HepG2 (cell line): ENCODE results near the gene ARHGEF39. TPM values are rescaled to one million over a fixed set of nuclear protein-coding genes. Genes with fewer than 3 reads are reported as not detected.

Experiments used
- ATF6 ChIP-seq: sonication (generic); formaldehyde crosslinking; conservative IDR thresholded peaks from 2 replicates; pipeline ENCODE4 v1.4.0; 2020; ENCODE audit warnings: missing genetic modification reagents
- HNF1A ChIP-seq, 2 experiments: sonication (generic) in 1 of 2; formaldehyde crosslinking in 1 of 2; IDR thresholded peaks; 2 replicates each; pipeline versions ENCODE4 v1.4.0 to v1.6.1; 2016 to 2020; ENCODE audit warnings: borderline replicate concordance in 1 of 2, low read depth in 1 of 2, mild to moderate bottlenecking in 1 of 2, missing genetic modification reagents in 1 of 2
- RFX5 ChIP-seq: IDR thresholded peaks from 2 replicates; pipeline ENCODE4 v1.6.1; 2011; ENCODE audit warnings: low read depth, low read length, improper control_type of control experiment
- ZUFSP ChIP-seq: sonication (generic); formaldehyde crosslinking; IDR thresholded peaks from 2 replicates; pipeline ENCODE4 v1.9.0; 2021; ENCODE audit warnings: missing genetic modification reagents, mild to moderate bottlenecking, borderline replicate concordance
- polyA plus RNA-seq, 8 experiments: library from polyadenylated mRNA; depleted of rRNA in 3 of 8; stranded (reverse) in 7 of 8; unstranded in 1 of 8; fragments of >200 nt; fragmentation: Illumina TruSeq in 4 of 8; extraction: Trizol in 4 of 8; gene quantifications; 2 replicates each; pipeline versions ENCODE4 v1.2.1 to v1.2.3, GENCODE V29; 2011 to 2016; ENCODE audit warnings: low read depth in 4 of 8, missing spikeins in 1 of 8, mixed read lengths in 1 of 8; ENCODE audit not compliant: insufficient read depth in 1 of 8
- total RNA-seq, 5 experiments: library from RNA; depleted of rRNA; stranded (reverse); fragments of >200 nt; fragmentation: Illumina TruSeq; extraction: Trizol; gene quantifications; 2 replicates each; pipeline ENCODE4 v1.2.3, GENCODE V29; 2016; ENCODE audit warnings: low read depth in 1 of 5

ARHGEF39 gene
- total and polyA plus RNA-seq, 2 of the 13 experiments (the other 11 are each of a cell fraction or from before 2014, with no cell fraction given) = 11.2 to 12.3 TPM

GRCh38 chr9:35683323-35683722 lies 18.3 kb upstream of the ARHGEF39 start (continued):
- TF ChIP-seq HNF1A (IDR thresholded peaks at IDR 0.05; ENCODE audit: low read depth) (no peak), HNF1A (CRISPR knock-in tag; IDR thresholded peaks at IDR 0.05; ENCODE audit: borderline replicate concordance) (no peak), ATF6 (CRISPR knock-in tag) (no peak), ZUFSP (CRISPR knock-in tag) (no peak), RFX5 (no peak)
